IMR-90 (cell line): ENCODE measurements around the gene ZNF544. TPM values are rescaled to one million over a fixed set of nuclear protein-coding genes. Genes with fewer than 3 reads are reported as not detected.

Experiments
- ATAC-seq: fragments of 200-7000 bp; cut with Tn5 transposase; 2 replicates; pipeline ENCODE4 v1.9.1; 2020; ENCODE audit warnings: low read depth, mild to moderate bottlenecking, moderate library complexity
- BruUV-seq: library from RNA; stranded (reverse); fragments of 400-500 nt; replicated peaks from 2 replicates; lab custom pipeline; 2021; lab: Mats Ljungman, UMichigan
- CTCF ChIA-PET: fragments of 300-600 bp; formaldehyde crosslinking; extraction: SDS; loops from one replicate; lab custom pipeline; 2021; ENCODE audit warnings: antibody characterized with exemption; lab: Yijun Ruan, JAX
- POLR2A ChIA-PET: fragments of 300-600 bp; sonication (Branson Sonifier 250); formaldehyde crosslinking; loops from one replicate; lab custom pipeline; 2022; ENCODE audit warnings: antibody characterized with exemption; ENCODE audit not compliant: unreplicated experiment; lab: Charles Lee
- DNase-seq: peaks from one replicate; pipeline ENCODE4 v3.0.0; 2013
- H2AFZ ChIP-seq: replicated peaks from 2 replicates; pipeline ENCODE3; 2013; ENCODE audit warnings: low read length, mild to moderate bottlenecking; ENCODE audit not compliant: poor library complexity
- H2AK5ac ChIP-seq: 2 replicates; pipeline ENCODE4 v1.6.1; 2013; ENCODE audit warnings: low read depth, low read length, inconsistent platforms
- H2AK9ac ChIP-seq: replicated peaks from 2 replicates; pipeline ENCODE3; 2013; ENCODE audit warnings: mild to moderate bottlenecking, low read depth, low read length, moderate library complexity; ENCODE audit not compliant: poor library complexity
- H2BK120ac ChIP-seq: 2 replicates; pipeline ENCODE4 v1.6.1; 2013; ENCODE audit warnings: low read depth, low read length, inconsistent platforms
- H2BK15ac ChIP-seq: 3 replicates; pipeline ENCODE4 v1.6.1; 2013; ENCODE audit warnings: low read depth, low read length, inconsistent platforms
- H2BK20ac ChIP-seq: 2 replicates; pipeline ENCODE4 v1.6.1; 2013; ENCODE audit warnings: low read depth, mild to moderate bottlenecking, inconsistent platforms, low read length, moderate library complexity
- H2BK5ac ChIP-seq: 2 replicates; pipeline ENCODE4 v1.6.1; 2013; ENCODE audit warnings: mild to moderate bottlenecking, low read depth, low read length, inconsistent platforms; ENCODE audit not compliant: poor library complexity, severe bottlenecking
- H3K14ac ChIP-seq: replicated peaks from 2 replicates; pipeline ENCODE4 v1.6.1; 2013; ENCODE audit warnings: low read depth, low read length, inconsistent platforms
- H3K18ac ChIP-seq: 2 replicates; pipeline ENCODE4 v1.6.1; 2013; ENCODE audit warnings: low read depth, low read length, control low read depth
- H3K23ac ChIP-seq: 2 replicates; pipeline ENCODE4 v1.6.1; 2013; ENCODE audit warnings: low read depth, low read length, inconsistent platforms
- H3K27ac ChIP-seq: 2 replicates; pipeline ENCODE4 v1.5.1; 2013; ENCODE audit warnings: mild to moderate bottlenecking, control low read depth, low read length; ENCODE audit not compliant: insufficient read depth
- H3K27me3 ChIP-seq: 2 replicates; pipeline ENCODE4 v1.6.1; 2013; ENCODE audit warnings: low read length; ENCODE audit not compliant: control insufficient read depth, insufficient read depth
- H3K36me3 ChIP-seq: 2 replicates; pipeline ENCODE4 v1.6.1; 2013; ENCODE audit warnings: low read length, mixed read lengths; ENCODE audit not compliant: control insufficient read depth, insufficient read depth
- H3K4ac ChIP-seq: 2 replicates; pipeline ENCODE4 v1.6.1; 2013; ENCODE audit warnings: low read depth, low read length, inconsistent platforms
- H3K4me1 ChIP-seq: 2 replicates; pipeline ENCODE4 v1.6.1; 2013; ENCODE audit warnings: low read length, mixed read lengths; ENCODE audit not compliant: control insufficient read depth, insufficient read depth
- H3K4me2 ChIP-seq: 2 replicates; pipeline ENCODE4 v1.6.1; 2013; ENCODE audit warnings: low read depth, mild to moderate bottlenecking, control low read depth, low read length, moderate library complexity
- H3K4me3 ChIP-seq: 2 replicates; pipeline ENCODE4 v1.5.1; 2013; ENCODE audit warnings: low read depth, mild to moderate bottlenecking, control low read depth, low read length, moderate library complexity; ENCODE audit not compliant: insufficient read depth
- H3K56ac ChIP-seq: 2 replicates; pipeline ENCODE4 v1.6.1; 2013; ENCODE audit warnings: low read length, inconsistent platforms; ENCODE audit not compliant: insufficient read depth; ENCODE audit errors: extremely low read depth
- H3K79me1 ChIP-seq, 2 experiments: 2 replicates each; pipeline ENCODE4 v1.6.1; 2013; ENCODE audit warnings: low read length in 2 of 2, inconsistent platforms in 1 of 2, low read depth in 1 of 2
- H3K9ac ChIP-seq: 2 replicates; pipeline ENCODE4 v1.6.1; 2013; ENCODE audit warnings: low read depth, low read length, control low read depth
- H3K9me1 ChIP-seq: 2 replicates; pipeline ENCODE4 v1.6.1; 2013; ENCODE audit warnings: low read length, inconsistent platforms; ENCODE audit not compliant: insufficient read depth
- H3K9me3 ChIP-seq: 2 replicates; pipeline ENCODE4 v1.6.1; 2013; ENCODE audit warnings: low read length; ENCODE audit not compliant: control insufficient read depth, insufficient read depth
- H4K20me1 ChIP-seq: 2 replicates; pipeline ENCODE4 v1.6.1; 2013; ENCODE audit warnings: low read length, inconsistent platforms; ENCODE audit not compliant: insufficient read depth
- H4K5ac ChIP-seq: 2 replicates; pipeline ENCODE4 v1.6.1; 2013; ENCODE audit warnings: mild to moderate bottlenecking, low read depth, low read length, control low read depth
- H4K8ac ChIP-seq, 2 experiments: 2 replicates each; pipeline ENCODE4 v1.6.1; 2013; ENCODE audit warnings: low read depth in 2 of 2, low read length in 2 of 2, control low read depth in 1 of 2, inconsistent platforms in 1 of 2
- H4K91ac ChIP-seq: 2 replicates; pipeline ENCODE4 v1.6.1; 2013; ENCODE audit warnings: low read depth, low read length, inconsistent platforms; ENCODE audit not compliant: insufficient read depth
- BHLHE40 ChIP-seq: fragments of 150-350 bp; IDR thresholded peaks from 2 replicates; pipeline ENCODE4 v1.6.1; 2016; ENCODE audit warnings: mild to moderate bottlenecking, low read depth, low read length
- CHD1 ChIP-seq: IDR thresholded peaks from 2 replicates; pipeline ENCODE4 v1.6.1; 2012; ENCODE audit warnings: low read depth, low read length, improper control_type of control experiment
- FOS ChIP-seq: fragments of 150-350 bp; IDR thresholded peaks from 2 replicates; pipeline ENCODE4 v1.6.1; 2016; ENCODE audit warnings: low read depth, low read length
- MAFK ChIP-seq: IDR thresholded peaks from 2 replicates; pipeline ENCODE4 v1.6.1; 2012; ENCODE audit warnings: low read depth, low read length, improper control_type of control experiment
- MAZ ChIP-seq: IDR thresholded peaks from 2 replicates; pipeline ENCODE4 v1.6.1; 2012; ENCODE audit warnings: low read depth, mild to moderate bottlenecking, low read length, improper control_type of control experiment, moderate library complexity, borderline replicate concordance
- MXI1 ChIP-seq: IDR thresholded peaks from 2 replicates; pipeline ENCODE4 v1.6.1; 2012; ENCODE audit warnings: low read depth, mild to moderate bottlenecking, low read length, moderate library complexity, borderline replicate concordance
- NFE2L2 ChIP-seq: fragments of 150-350 bp; IDR thresholded peaks from 2 replicates; pipeline ENCODE4 v1.6.1; 2016; ENCODE audit warnings: low read depth, mild to moderate bottlenecking, low read length
- POLR2A ChIP-seq: IDR thresholded peaks from 2 replicates; pipeline ENCODE4 v1.6.1; 2012; ENCODE audit warnings: mild to moderate bottlenecking, low read depth, low read length
- RAD21 ChIP-seq: IDR thresholded peaks from 2 replicates; pipeline ENCODE4 v1.6.1; 2012; ENCODE audit warnings: low read length, improper control_type of control experiment
- RCOR1 ChIP-seq: IDR thresholded peaks from 2 replicates; pipeline ENCODE4 v1.6.1; 2012; ENCODE audit warnings: mild to moderate bottlenecking, low read length, improper control_type of control experiment; ENCODE audit not compliant: insufficient replicate concordance
- RFX5 ChIP-seq: IDR thresholded peaks from 2 replicates; pipeline ENCODE4 v1.8.0; 2012; ENCODE audit warnings: low read depth, mild to moderate bottlenecking, low read length, moderate library complexity
- SMC3 ChIP-seq: fragments of 150-350 bp; IDR thresholded peaks from 2 replicates; pipeline ENCODE4 v1.6.1; 2016; ENCODE audit warnings: low read depth, mild to moderate bottlenecking, antibody characterized with exemption, low read length, moderate library complexity
- WGBS, 2 experiments: methylation state at CpG; one replicate each; pipeline versions ENCODE4 v1.1.5 to v1.1.7; 2013; ENCODE audit warnings: missing lambda C conversion rate in 2 of 2; ENCODE audit not compliant: insufficient read length in 1 of 2; ENCODE audit errors: extremely low coverage in 2 of 2; 5-methylcytosine and 5-hydroxymethylcytosine counted together
- dilution Hi-C: fragments of 300-500 bp; cut with HindIII; formaldehyde crosslinking; loops from one replicate; pipeline ENCODE4 v1.14.3; 2018; ENCODE audit warnings: low sequenced_read_pairs; ENCODE audit not compliant: unreplicated experiment
- in situ Hi-C: fragments of 300-500 bp; cut with MboI; formaldehyde crosslinking; loops from 3 replicates; pipeline ENCODE4 v1.14.3; 2019; ENCODE audit warnings: low sequenced_read_pairs, inconsistent platforms, mixed read lengths
- intact Hi-C: fragments of 100-400 bp; cut with micrococcal nuclease; formaldehyde crosslinking; loops from 2 replicates; pipeline ENCODE4 v1.10.0; 2022
- polyA plus RNA-seq, 3 experiments: library from polyadenylated mRNA; depleted of rRNA; stranded (reverse); fragments of >200 nt; gene quantifications; 2 replicates each; pipeline ENCODE4 v1.2.3, GENCODE V29; 2012; ENCODE audit warnings: low replicate concordance in 1 of 3
- total RNA-seq: library from RNA; depleted of rRNA; stranded (reverse); fragments of >200 nt; gene quantifications from 2 replicates; pipeline ENCODE4 v1.2.3, GENCODE V29; 2012
- TF ChIP-seq, protein P1 (sequence below): conservative IDR thresholded peaks from 2 replicates; pipeline ENCODE4 v1.5.1; 2012; ENCODE audit warnings: mild to moderate bottlenecking, low read depth, low read length, improper control_type of control experiment
- TF ChIP-seq, protein P2 (sequence below): fragments of 150-350 bp; IDR thresholded peaks from 2 replicates; pipeline ENCODE4 v1.6.1; 2016; ENCODE audit warnings: low read depth, mild to moderate bottlenecking, low read length, moderate library complexity, borderline replicate concordance
- TF ChIP-seq, protein P3 (sequence below): fragments of 150-350 bp; IDR thresholded peaks from 2 replicates; pipeline ENCODE4 v1.6.1; 2017; ENCODE audit warnings: mild to moderate bottlenecking, antibody characterized with exemption, low read length, low read depth

Gene ZNF544
- total and polyA plus RNA-seq, 2 of the 4 experiments (the other 2 are of a cell fraction) = 19.3 to 45.9 TPM

DNA sequence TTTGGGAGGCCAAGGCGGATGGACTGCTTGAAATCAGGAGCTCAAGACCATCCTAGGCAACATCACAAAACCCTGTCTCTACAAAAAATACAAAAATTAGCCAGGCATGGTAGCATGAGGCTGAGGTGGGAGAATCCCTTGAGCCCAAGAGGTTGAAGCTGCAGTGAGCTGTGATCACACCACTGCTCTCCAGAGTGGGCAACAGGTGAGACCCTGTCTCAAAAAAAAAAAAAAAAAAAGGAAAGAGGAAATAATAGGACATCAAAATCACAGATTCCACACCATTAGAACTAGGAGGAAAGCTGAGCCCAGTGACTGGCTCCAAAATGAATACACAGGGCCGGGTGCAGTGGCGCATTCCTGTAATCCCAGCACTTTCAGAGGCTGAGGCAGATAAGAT lies 46.9 kb downstream of the ZNF544 start:
- TF ChIP-seq MXI1 (no peak), MAZ (no peak), CHD1 (no peak), NFE2L2 (no peak), RFX5 (no peak), FOS (no peak), RAD21 (no peak), BHLHE40 (no peak), POLR2A (no peak), SMC3 (no peak), RCOR1 (no peak), MAFK (no peak)
- TF ChIP-seq, protein P1, sequence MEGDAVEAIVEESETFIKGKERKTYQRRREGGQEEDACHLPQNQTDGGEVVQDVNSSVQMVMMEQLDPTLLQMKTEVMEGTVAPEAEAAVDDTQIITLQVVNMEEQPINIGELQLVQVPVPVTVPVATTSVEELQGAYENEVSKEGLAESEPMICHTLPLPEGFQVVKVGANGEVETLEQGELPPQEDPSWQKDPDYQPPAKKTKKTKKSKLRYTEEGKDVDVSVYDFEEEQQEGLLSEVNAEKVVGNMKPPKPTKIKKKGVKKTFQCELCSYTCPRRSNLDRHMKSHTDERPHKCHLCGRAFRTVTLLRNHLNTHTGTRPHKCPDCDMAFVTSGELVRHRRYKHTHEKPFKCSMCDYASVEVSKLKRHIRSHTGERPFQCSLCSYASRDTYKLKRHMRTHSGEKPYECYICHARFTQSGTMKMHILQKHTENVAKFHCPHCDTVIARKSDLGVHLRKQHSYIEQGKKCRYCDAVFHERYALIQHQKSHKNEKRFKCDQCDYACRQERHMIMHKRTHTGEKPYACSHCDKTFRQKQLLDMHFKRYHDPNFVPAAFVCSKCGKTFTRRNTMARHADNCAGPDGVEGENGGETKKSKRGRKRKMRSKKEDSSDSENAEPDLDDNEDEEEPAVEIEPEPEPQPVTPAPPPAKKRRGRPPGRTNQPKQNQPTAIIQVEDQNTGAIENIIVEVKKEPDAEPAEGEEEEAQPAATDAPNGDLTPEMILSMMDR = no peak
- TF ChIP-seq, protein P2, sequence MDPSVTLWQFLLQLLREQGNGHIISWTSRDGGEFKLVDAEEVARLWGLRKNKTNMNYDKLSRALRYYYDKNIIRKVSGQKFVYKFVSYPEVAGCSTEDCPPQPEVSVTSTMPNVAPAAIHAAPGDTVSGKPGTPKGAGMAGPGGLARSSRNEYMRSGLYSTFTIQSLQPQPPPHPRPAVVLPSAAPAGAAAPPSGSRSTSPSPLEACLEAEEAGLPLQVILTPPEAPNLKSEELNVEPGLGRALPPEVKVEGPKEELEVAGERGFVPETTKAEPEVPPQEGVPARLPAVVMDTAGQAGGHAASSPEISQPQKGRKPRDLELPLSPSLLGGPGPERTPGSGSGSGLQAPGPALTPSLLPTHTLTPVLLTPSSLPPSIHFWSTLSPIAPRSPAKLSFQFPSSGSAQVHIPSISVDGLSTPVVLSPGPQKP = no peak
- TF ChIP-seq, protein P3, sequence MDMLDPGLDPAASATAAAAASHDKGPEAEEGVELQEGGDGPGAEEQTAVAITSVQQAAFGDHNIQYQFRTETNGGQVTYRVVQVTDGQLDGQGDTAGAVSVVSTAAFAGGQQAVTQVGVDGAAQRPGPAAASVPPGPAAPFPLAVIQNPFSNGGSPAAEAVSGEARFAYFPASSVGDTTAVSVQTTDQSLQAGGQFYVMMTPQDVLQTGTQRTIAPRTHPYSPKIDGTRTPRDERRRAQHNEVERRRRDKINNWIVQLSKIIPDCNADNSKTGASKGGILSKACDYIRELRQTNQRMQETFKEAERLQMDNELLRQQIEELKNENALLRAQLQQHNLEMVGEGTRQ = no peak
- Histone ChIP-seq H3K36me3 (peaks cover 36% of the 10 kb centered on the region), H3K4ac (no peak overlapping the region), H3K56ac (no peak overlapping the region), H2AK9ac (no peak overlapping the region), H3K9me3 (peaks cover 52% of the 10 kb centered on the region), H2BK15ac (no peak overlapping the region), H3K9ac (no peak overlapping the region), H3K18ac (no peak overlapping the region), H3K4me3 (no peak overlapping the region), H2AFZ (no peak overlapping the region), H3K9me1 (peaks cover 8% of the 10 kb centered on the region; the same call in 1 of the 2 replicates), H3K4me1 (0 out of 2 replicates have a peak, but pooled peaks cover 2% of the 10 kb centered on the region), H3K27ac (no peak overlapping the region), H2BK5ac (no peak overlapping the region), H2AK5ac (no peak overlapping the region), H4K20me1 (peaks cover 4% of the 10 kb centered on the region; the same call in 1 of the 2 replicates), H3K79me1 (peaks cover 29 to 44% of the 10 kb centered on the region in 2 experiments), H3K23ac (no peak overlapping the region), H4K5ac (no peak overlapping the region), H3K27me3 (no peaks in the 10 kb centered on the region), H4K8ac (no peak overlapping the region), H3K14ac (no peak overlapping the region), H4K91ac (no peak overlapping the region), H2BK20ac (no peak overlapping the region), H3K4me2 (no peak overlapping the region), H2BK120ac (no peak overlapping the region)
- dilution Hi-C loops = no loop called here
- ChIA-PET CTCF (no interaction called here), POLR2A (no interaction called here)
- DNase-seq = no peak
- no TSS peak for BruUV-seq
- intact Hi-C loops = loop anchor here (5.0 kb wide), 1 partner anchor 93 kb away; the partner anchor contains the start of gene ZNF274
- 100% methylated on average over 2 of the region's 3 CpGs; no CpG with 5 or more reads in 1 of the 2 experiments for WGBS, 2 experiments
- in situ Hi-C loops = no loop called here
- no peak for ATAC-seq
